ENCODE measurements around the gene ITPR1.

DNA sequence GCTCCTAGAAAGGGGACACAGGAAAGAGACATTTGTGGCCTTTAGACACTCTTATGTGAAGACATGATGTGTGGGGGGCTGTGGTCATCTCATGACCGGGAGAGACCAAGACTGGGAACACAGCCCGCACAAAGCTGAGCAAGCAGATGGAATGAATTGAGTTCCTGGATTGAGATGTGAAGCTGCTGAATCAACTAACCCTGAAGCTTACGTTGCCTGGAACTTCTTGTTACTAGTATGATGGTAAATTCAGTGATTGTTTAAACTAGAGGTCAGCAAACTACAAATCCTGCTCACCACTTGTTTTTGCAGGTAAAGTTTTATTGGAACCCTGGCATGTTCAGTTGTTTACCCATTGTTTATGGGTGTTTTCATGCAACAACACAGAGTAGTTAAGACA, 402.7 kb downstream of the ITPR1 start:
- no peak for TF ChIP-seq POLR2A (IDR thresholded peaks at IDR 0.05)
- TF ChIP-seq, protein P1, sequence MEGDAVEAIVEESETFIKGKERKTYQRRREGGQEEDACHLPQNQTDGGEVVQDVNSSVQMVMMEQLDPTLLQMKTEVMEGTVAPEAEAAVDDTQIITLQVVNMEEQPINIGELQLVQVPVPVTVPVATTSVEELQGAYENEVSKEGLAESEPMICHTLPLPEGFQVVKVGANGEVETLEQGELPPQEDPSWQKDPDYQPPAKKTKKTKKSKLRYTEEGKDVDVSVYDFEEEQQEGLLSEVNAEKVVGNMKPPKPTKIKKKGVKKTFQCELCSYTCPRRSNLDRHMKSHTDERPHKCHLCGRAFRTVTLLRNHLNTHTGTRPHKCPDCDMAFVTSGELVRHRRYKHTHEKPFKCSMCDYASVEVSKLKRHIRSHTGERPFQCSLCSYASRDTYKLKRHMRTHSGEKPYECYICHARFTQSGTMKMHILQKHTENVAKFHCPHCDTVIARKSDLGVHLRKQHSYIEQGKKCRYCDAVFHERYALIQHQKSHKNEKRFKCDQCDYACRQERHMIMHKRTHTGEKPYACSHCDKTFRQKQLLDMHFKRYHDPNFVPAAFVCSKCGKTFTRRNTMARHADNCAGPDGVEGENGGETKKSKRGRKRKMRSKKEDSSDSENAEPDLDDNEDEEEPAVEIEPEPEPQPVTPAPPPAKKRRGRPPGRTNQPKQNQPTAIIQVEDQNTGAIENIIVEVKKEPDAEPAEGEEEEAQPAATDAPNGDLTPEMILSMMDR (IDR thresholded peaks at IDR 0.05), result no peak
- no peak for TF ChIP-seq EP300 (IDR thresholded peaks at IDR 0.05)
